ENCODE measurements around the gene ANKRD33. TPM values are rescaled to one million over a fixed set of nuclear protein-coding genes. Genes with fewer than 3 reads are reported as not detected.

The ANKRD33 gene
- total and polyA plus RNA-seq, 2 experiments from 2014 or later: 0.27 to 1.7 TPM

GRCh38 chr12:51869931-51870330, 18.0 kb upstream of the ANKRD33 start:
- H3K27me3 ChIP-seq (ENCODE audit: insufficient read depth): peaks cover 48% of the 10 kb centered on the region
- peak overlapping the region; percentile 96 for H3K4me2 ChIP-seq
- H3K4me1 ChIP-seq (ENCODE audit: insufficient read depth): peaks cover 52% of the 10 kb centered on the region
- TF ChIP-seq ZNF331 (CRISPR knock-in tag; IDR thresholded peaks at IDR 0.05; ENCODE audit: low read depth) (no peak), POLR2AphosphoS5 (IDR thresholded peaks at IDR 0.05; ENCODE audit: low read depth) (no peak), CTCF (conservative IDR thresholded peaks at IDR 0.05; ENCODE audit: low read depth in 2 of 2) (no peak), CREB1 (CRISPR knock-in tag; IDR thresholded peaks at IDR 0.05; ENCODE audit: low read depth) (no peak), JUNB (IDR thresholded peaks at IDR 0.05; ENCODE audit: unreplicated experiment) (no peak), EZH2 (IDR thresholded peaks at IDR 0.05; ENCODE audit: low read depth, unreplicated experiment) (no peak), EZH2phosphoT487 (IDR thresholded peaks at IDR 0.05; ENCODE audit: unreplicated experiment) (no peak), ZNF114 (CRISPR knock-in tag; IDR thresholded peaks at IDR 0.05) (no peak), STAT1 (IDR thresholded peaks at IDR 0.05; ENCODE audit: unreplicated experiment) (no peak), NANOG (IDR thresholded peaks at IDR 0.05; ENCODE audit: borderline replicate concordance) (no peak)
- TF ChIP-seq, protein P1, sequence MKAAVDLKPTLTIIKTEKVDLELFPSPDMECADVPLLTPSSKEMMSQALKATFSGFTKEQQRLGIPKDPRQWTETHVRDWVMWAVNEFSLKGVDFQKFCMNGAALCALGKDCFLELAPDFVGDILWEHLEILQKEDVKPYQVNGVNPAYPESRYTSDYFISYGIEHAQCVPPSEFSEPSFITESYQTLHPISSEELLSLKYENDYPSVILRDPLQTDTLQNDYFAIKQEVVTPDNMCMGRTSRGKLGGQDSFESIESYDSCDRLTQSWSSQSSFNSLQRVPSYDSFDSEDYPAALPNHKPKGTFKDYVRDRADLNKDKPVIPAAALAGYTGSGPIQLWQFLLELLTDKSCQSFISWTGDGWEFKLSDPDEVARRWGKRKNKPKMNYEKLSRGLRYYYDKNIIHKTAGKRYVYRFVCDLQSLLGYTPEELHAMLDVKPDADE (IDR thresholded peaks at IDR 0.05): no peak
- TF ChIP-seq, protein P2, sequence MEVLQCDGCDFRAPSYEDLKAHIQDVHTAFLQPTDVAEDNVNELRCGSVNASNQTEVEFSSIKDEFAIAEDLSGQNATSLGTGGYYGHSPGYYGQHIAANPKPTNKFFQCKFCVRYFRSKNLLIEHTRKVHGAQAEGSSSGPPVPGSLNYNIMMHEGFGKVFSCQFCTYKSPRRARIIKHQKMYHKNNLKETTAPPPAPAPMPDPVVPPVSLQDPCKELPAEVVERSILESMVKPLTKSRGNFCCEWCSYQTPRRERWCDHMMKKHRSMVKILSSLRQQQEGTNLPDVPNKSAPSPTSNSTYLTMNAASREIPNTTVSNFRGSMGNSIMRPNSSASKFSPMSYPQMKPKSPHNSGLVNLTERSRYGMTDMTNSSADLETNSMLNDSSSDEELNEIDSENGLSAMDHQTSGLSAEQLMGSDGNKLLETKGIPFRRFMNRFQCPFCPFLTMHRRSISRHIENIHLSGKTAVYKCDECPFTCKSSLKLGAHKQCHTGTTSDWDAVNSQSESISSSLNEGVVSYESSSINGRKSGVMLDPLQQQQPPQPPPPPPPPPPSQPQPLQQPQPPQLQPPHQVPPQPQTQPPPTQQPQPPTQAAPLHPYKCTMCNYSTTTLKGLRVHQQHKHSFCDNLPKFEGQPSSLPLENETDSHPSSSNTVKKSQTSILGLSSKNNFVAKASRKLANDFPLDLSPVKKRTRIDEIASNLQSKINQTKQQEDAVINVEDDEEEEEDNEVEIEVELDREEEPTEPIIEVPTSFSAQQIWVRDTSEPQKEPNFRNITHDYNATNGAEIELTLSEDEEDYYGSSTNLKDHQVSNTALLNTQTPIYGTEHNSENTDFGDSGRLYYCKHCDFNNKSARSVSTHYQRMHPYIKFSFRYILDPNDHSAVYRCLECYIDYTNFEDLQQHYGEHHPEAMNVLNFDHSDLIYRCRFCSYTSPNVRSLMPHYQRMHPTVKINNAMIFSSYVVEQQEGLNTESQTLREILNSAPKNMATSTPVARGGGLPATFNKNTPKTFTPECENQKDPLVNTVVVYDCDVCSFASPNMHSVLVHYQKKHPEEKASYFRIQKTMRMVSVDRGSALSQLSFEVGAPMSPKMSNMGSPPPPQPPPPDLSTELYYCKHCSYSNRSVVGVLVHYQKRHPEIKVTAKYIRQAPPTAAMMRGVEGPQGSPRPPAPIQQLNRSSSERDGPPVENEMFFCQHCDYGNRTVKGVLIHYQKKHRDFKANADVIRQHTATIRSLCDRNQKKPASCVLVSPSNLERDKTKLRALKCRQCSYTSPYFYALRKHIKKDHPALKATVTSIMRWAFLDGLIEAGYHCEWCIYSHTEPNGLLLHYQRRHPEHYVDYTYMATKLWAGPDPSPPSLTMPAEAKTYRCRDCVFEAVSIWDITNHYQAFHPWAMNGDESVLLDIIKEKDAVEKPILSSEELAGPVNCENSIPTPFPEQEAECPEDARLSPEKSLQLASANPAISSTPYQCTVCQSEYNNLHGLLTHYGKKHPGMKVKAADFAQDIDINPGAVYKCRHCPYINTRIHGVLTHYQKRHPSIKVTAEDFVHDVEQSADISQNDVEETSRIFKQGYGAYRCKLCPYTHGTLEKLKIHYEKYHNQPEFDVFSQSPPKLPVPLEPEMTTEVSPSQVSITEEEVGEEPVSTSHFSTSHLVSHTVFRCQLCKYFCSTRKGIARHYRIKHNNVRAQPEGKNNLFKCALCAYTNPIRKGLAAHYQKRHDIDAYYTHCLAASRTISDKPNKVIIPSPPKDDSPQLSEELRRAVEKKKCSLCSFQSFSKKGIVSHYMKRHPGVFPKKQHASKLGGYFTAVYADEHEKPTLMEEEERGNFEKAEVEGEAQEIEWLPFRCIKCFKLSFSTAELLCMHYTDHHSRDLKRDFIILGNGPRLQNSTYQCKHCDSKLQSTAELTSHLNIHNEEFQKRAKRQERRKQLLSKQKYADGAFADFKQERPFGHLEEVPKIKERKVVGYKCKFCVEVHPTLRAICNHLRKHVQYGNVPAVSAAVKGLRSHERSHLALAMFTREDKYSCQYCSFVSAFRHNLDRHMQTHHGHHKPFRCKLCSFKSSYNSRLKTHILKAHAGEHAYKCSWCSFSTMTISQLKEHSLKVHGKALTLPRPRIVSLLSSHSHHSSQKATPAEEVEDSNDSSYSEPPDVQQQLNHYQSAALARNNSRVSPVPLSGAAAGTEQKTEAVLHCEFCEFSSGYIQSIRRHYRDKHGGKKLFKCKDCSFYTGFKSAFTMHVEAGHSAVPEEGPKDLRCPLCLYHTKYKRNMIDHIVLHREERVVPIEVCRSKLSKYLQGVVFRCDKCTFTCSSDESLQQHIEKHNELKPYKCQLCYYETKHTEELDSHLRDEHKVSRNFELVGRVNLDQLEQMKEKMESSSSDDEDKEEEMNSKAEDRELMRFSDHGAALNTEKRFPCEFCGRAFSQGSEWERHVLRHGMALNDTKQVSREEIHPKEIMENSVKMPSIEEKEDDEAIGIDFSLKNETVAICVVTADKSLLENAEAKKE (CRISPR knock-in tag; IDR thresholded peaks at IDR 0.05): no peak
- TF ChIP-seq, protein P3, sequence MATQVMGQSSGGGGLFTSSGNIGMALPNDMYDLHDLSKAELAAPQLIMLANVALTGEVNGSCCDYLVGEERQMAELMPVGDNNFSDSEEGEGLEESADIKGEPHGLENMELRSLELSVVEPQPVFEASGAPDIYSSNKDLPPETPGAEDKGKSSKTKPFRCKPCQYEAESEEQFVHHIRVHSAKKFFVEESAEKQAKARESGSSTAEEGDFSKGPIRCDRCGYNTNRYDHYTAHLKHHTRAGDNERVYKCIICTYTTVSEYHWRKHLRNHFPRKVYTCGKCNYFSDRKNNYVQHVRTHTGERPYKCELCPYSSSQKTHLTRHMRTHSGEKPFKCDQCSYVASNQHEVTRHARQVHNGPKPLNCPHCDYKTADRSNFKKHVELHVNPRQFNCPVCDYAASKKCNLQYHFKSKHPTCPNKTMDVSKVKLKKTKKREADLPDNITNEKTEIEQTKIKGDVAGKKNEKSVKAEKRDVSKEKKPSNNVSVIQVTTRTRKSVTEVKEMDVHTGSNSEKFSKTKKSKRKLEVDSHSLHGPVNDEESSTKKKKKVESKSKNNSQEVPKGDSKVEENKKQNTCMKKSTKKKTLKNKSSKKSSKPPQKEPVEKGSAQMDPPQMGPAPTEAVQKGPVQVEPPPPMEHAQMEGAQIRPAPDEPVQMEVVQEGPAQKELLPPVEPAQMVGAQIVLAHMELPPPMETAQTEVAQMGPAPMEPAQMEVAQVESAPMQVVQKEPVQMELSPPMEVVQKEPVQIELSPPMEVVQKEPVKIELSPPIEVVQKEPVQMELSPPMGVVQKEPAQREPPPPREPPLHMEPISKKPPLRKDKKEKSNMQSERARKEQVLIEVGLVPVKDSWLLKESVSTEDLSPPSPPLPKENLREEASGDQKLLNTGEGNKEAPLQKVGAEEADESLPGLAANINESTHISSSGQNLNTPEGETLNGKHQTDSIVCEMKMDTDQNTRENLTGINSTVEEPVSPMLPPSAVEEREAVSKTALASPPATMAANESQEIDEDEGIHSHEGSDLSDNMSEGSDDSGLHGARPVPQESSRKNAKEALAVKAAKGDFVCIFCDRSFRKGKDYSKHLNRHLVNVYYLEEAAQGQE (IDR thresholded peaks at IDR 0.05; ENCODE audit: unreplicated experiment): no peak
- no peak overlapping the region for H3K27ac ChIP-seq (ENCODE audit: low read depth)
- Mint-ChIP-seq H3K4me3 (peak overlapping the region; percentile 65), H3K27me3 (ENCODE audit: insufficient read depth, low read depth, poor library complexity) (peaks cover 33% of the 10 kb centered on the region), H3K4me1 (peaks cover 61% of the 10 kb centered on the region), H3K27ac (no peak overlapping the region), H3K36me3 (ENCODE audit: low read depth) (no peaks in the 10 kb centered on the region), H3K9me3 (no peaks in the 10 kb centered on the region)
- peaks cover 23% of the 10 kb centered on the region; the same call in 1 of the 2 replicates for H3F3A ChIP-seq (replicated peaks; ENCODE audit: low read depth)
- DNase-seq (ENCODE audit: low spot score): no peak
- no peak; the same call in 1 of the 3 replicates for ATAC-seq
- H3K9me2 ChIP-seq (ENCODE audit: insufficient read depth): no peaks in the 10 kb centered on the region
- peak overlapping the region; percentile 92 for H3K4me3 ChIP-seq
- H3K79me2 ChIP-seq (replicated peaks; ENCODE audit: insufficient read depth): no peaks in the 10 kb centered on the region
- no peaks in the 10 kb centered on the region for H3K36me3 ChIP-seq (ENCODE audit: insufficient read depth)
- H4K20me1 ChIP-seq (replicated peaks; ENCODE audit: insufficient read depth): no peaks in the 10 kb centered on the region
- peak overlapping the region; percentile 94 for H2AFZ ChIP-seq
